Neutrophil (primary cell): Measurements from ENCODE around the gene RPRD2.
"Not testable (repeated sequence)": the region's sequence is repeated elsewhere in the genome, so short reads cannot be mapped to it uniquely, and the experiment has no call there.

Source experiments
- H3K27ac ChIP-seq: fragments of 200-600 bp; sonication (generic); 2 replicates; pipeline ENCODE4 v1.5.1; 2016; ENCODE audit warnings: mild to moderate bottlenecking, moderate library complexity
- H3K27me3 ChIP-seq: fragments of 200-600 bp; sonication (generic); 2 replicates; pipeline ENCODE4 v1.6.0; 2016; ENCODE audit warnings: mild to moderate bottlenecking
- H3K36me3 ChIP-seq: fragments of 200-600 bp; sonication (generic); 2 replicates; pipeline ENCODE4 v1.5.1; 2017
- H3K4me1 ChIP-seq, 2 experiments: fragments of 200-600 bp in 1 of 2; sonication (generic) in 1 of 2; 1 replicate in 1 of 2; 2 replicates in 1 of 2; pipeline versions ENCODE4 v1.5.1 to v1.6.1; 2013 to 2016; ENCODE audit warnings: low read depth in 1 of 2, low read length in 1 of 2, mild to moderate bottlenecking in 1 of 2, moderate library complexity in 1 of 2; ENCODE audit not compliant: control insufficient read depth in 1 of 2, insufficient read depth in 1 of 2
- H3K4me3 ChIP-seq, 2 experiments: fragments of 200-600 bp in 1 of 2; sonication (generic) in 1 of 2; 1 replicate in 1 of 2; 2 replicates in 1 of 2; pipeline ENCODE4 v1.5.1; 2013 to 2016; ENCODE audit warnings: low read depth in 1 of 2, low read length in 1 of 2, mild to moderate bottlenecking in 1 of 2, moderate library complexity in 1 of 2
- H3K9me3 ChIP-seq: fragments of 200-600 bp; sonication (generic); 2 replicates; pipeline ENCODE4 v1.5.1; 2016
- CTCF ChIP-seq: fragments of 200-600 bp; sonication (generic); IDR thresholded peaks from 2 replicates; pipeline ENCODE4 v1.5.1; 2016; ENCODE audit warnings: antibody characterized with exemption

RPRD2 gene

DNA sequence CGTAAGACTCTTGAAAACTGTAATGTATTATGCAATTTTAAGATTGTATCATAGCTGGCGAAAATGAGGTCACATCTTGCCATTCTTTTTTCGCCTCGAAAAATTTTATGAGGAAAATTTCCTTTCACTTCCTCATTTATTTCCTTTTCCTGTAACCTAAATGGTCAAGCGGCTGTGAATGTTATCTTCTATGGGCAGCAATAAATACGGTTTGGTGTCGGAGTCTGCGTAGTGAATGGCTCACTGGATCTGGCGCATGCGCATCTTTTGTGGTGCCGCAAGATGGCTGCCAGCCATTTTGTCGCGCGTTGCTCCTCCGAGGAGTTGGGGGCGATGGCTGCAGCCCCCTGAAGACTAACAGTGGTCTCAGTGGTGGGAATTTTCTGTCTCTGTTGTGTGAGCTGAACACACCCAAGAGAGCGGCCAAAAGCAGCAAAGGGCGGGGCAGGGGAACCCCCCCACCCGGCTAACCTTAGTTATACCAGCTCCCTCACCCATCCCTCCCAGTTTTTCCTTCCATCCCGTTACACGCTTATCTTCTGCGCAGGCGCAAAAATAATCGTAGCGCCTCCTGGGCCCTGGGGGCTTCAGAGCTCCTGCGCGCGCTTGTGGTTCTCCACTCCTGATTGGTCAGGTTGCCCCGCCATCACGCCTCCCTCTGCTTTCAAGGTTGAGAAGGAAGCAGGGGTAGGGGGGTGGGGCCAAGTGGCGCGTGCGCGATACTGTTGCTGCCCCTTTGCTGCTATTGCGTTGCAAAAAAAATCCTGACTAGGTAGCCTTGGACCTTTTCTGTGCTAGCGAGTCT lies at the start of gene RPRD2:
RPRD2 (plus strand) TSS at position 722 of the 805 bp plus-strand sequence. CDS start 568 bp downstream, outside the sequence.
- H3K4me3 ChIP-seq, result peak within 1 kb of the TSS; percentile 97 to 99
- no peaks in the 10 kb centered on the region for H3K36me3 ChIP-seq
- TF ChIP-seq CTCF, result no peak
- no peaks in the 10 kb centered on the region for H3K9me3 ChIP-seq
- H3K27me3 ChIP-seq, result no peaks in the 10 kb centered on the region
- peak within 1 kb of the TSS; percentile 94 for H3K27ac ChIP-seq
- peaks cover 28 to 30% of the 10 kb centered on the region in 2 experiments for H3K4me1 ChIP-seq

DNA sequence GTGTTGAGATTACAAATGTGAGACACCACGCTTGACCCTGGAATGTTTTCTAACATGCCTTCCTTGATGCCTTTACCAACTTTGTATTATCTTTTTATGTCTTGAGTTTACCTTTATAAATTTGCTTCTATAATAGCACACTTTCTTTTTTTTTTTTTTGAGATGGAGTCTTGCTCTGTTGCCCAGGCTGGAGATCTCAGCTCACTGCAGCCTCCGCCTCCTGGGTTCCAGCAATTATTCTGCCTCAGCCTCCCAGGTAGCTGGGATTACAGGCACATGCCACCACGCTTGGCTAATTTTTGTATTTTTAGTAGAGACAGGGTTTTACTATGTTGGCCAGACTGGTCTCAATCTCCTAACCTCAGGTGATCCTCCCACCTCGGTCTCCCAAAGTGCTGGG lies 49.3 kb upstream of the RPRD2 start:
- not testable (repeated sequence) for H3K4me3 ChIP-seq, H3K27me3 ChIP-seq, H3K9me3 ChIP-seq, H3K36me3 ChIP-seq, H3K4me1 ChIP-seq, H3K27ac ChIP-seq

GRCh38 chr1:150320667-150320978 lies 43.3 kb upstream of the RPRD2 start:
- no peaks in the 10 kb centered on the region for H3K27me3 ChIP-seq
- peaks cover 17 to 19% of the 10 kb centered on the region in 2 experiments for H3K4me1 ChIP-seq
- TF ChIP-seq CTCF, result no peak
- H3K36me3 ChIP-seq, result peaks cover 9% of the 10 kb centered on the region
- peak overlapping the region; percentile 90 for H3K27ac ChIP-seq
- peak overlapping the region; percentile 64 to 80 for H3K4me3 ChIP-seq
- no peaks in the 10 kb centered on the region for H3K9me3 ChIP-seq

GRCh38 chr1:150321826-150322166 lies 42.2 kb upstream of the RPRD2 start:
- no peak for TF ChIP-seq CTCF
- Histone ChIP-seq H3K27me3 (no peaks in the 10 kb centered on the region), H3K9me3 (no peaks in the 10 kb centered on the region), H3K27ac (peak overlapping the region; percentile 90), H3K4me1 (peaks cover 17 to 19% of the 10 kb centered on the region in 2 experiments), H3K36me3 (peaks cover 20% of the 10 kb centered on the region), H3K4me3 (peak overlapping the region; percentile 64 to 80)

GRCh38 chr1:150322310-150322709 lies 41.6 kb upstream of the RPRD2 start:
- TF ChIP-seq CTCF, result no peak
- Histone ChIP-seq H3K27me3 (no peaks in the 10 kb centered on the region), H3K9me3 (no peaks in the 10 kb centered on the region), H3K4me3 (peak overlapping the region; percentile 64 to 80), H3K27ac (peak overlapping the region; percentile 90), H3K4me1 (peaks cover 17 to 19% of the 10 kb centered on the region in 2 experiments), H3K36me3 (peaks cover 25% of the 10 kb centered on the region)

DNA sequence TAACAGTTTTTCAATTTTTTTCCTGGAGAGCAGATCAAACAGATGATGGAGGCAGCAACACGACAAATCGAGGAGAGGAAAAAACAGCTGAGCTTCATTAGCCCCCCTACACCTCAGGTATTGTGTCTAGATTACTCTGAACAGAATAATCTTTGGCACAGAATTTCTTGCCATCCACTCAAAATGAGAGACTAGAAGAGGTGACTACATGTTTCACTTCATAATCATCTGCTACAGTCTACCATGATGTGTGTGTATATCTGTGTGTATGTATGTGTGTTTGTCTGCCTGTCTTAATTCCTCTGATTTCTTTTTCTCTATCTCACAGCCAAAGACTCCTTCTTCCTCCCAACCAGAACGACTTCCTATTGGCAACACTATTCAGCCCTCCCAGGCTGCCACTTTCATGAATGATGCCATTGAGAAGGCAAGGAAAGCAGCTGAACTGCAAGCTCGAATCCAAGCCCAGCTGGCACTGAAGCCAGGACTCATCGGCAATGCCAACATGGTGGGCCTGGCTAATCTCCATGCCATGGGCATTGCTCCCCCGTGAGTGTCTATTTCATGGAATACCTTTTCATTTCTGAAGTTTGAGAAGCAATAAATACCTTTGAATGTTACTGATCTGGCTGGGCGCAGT lies 31.2 kb upstream of the RPRD2 start:
- Histone ChIP-seq H3K4me3 (no peak overlapping the region), H3K9me3 (no peaks in the 10 kb centered on the region), H3K27ac (no peak overlapping the region), H3K4me1 (no peaks in the 10 kb centered on the region), H3K27me3 (no peaks in the 10 kb centered on the region), H3K36me3 (peaks cover 99% of the 10 kb centered on the region)
- TF ChIP-seq CTCF, result no peak
